Measurements from ENCODE around the gene EIPR1. TPM values are rescaled to one million over a fixed set of nuclear protein-coding genes. Genes with fewer than 3 reads are reported as not detected.

EIPR1 gene
- total RNA-seq, 4 donors from 2014 or later: 13.8 to 19.0 (median 15.3) TPM

- Histone ChIP-seq H3K4me3 (no peak overlapping the region), H3K36me3 (peaks cover 30 to 79% (median 66%) of the 10 kb centered on the region in 4 donors)
- DNase-seq (ENCODE audit: extremely low spot score): no peak
Measured at GRCh38 chr2:3423492-3424170, 46.0 kb upstream of the EIPR1 start.

GRCh38 chr2:3422161-3422779 lies 44.7 kb upstream of the EIPR1 start:
- H3K4me1 ChIP-seq: peaks cover 0 to 26% (median 22%) of the 10 kb centered on the region in 4 donors
- no peak for DNase-seq (ENCODE audit: extremely low spot score)
- TF ChIP-seq POLR2AphosphoS5 (IDR thresholded peaks at IDR 0.05): no peak
- TF ChIP-seq POLR2A (IDR thresholded peaks at IDR 0.05; ENCODE audit: low read depth): no peak
- no peak for TF ChIP-seq EP300 (IDR thresholded peaks at IDR 0.05)
- no peak for TF ChIP-seq CTCF (IDR thresholded peaks at IDR 0.05)
- no peak overlapping the region for H3K27ac ChIP-seq (replicated peaks in 1 of 4)
- H3K4me3 ChIP-seq: no peak overlapping the region
- no peaks in the 10 kb centered on the region for H3K9me3 ChIP-seq
- H3K36me3 ChIP-seq: peaks cover 36 to 79% (median 61%) of the 10 kb centered on the region in 4 donors
- intact Hi-C loops (cut with DNase I): loop anchor here (5.0 kb wide), 2 partner anchors 40 to 230 kb away; no protein-coding TSS in a partner anchor
- no peaks in the 10 kb centered on the region for H3K27me3 ChIP-seq
- WGBS: 90% methylated on average over 16 of the region's 16 CpGs

More at GRCh38 chr2:3423492-3424170, 46.0 kb upstream of the EIPR1 start:
- peaks cover 0 to 26% (median 22%) of the 10 kb centered on the region in 4 donors for H3K4me1 ChIP-seq
- no peaks in the 10 kb centered on the region for H3K27me3 ChIP-seq
- WGBS: 68% methylated on average over 19 of the region's 19 CpGs
- H3K27ac ChIP-seq (replicated peaks in 1 of 4): no peak overlapping the region
- H3K9me3 ChIP-seq: no peaks in the 10 kb centered on the region
- intact Hi-C loops (cut with DNase I): loop anchor here (5.0 kb wide), 2 partner anchors 39 to 229 kb away; no protein-coding TSS in a partner anchor
- TF ChIP-seq CTCF (IDR thresholded peaks at IDR 0.05) (peak in 2 of 3 experiments; percentile 82 to 94), POLR2A (IDR thresholded peaks at IDR 0.05; ENCODE audit: low read depth) (no peak), POLR2AphosphoS5 (IDR thresholded peaks at IDR 0.05) (peak in 1 of 2 donors; percentile 12)

- WGBS: 89% methylated on average over 19 of the region's 19 CpGs
- intact Hi-C loops (cut with DNase I): loop anchor here (5.0 kb wide), 2 partner anchors 41 to 231 kb away; no protein-coding TSS in a partner anchor
- TF ChIP-seq CTCF (IDR thresholded peaks at IDR 0.05) (no peak), POLR2AphosphoS5 (IDR thresholded peaks at IDR 0.05) (no peak), POLR2A (IDR thresholded peaks at IDR 0.05; ENCODE audit: low read depth) (no peak)
- peaks cover 0 to 26% (median 22%) of the 10 kb centered on the region in 4 donors for H3K4me1 ChIP-seq
- peaks cover 36 to 78% (median 58%) of the 10 kb centered on the region in 4 donors for H3K36me3 ChIP-seq
- no peak overlapping the region for H3K4me3 ChIP-seq
- H3K9me3 ChIP-seq: no peaks in the 10 kb centered on the region
- no peaks in the 10 kb centered on the region for H3K27me3 ChIP-seq
- H3K27ac ChIP-seq (replicated peaks in 1 of 4): peak overlapping the region in 2 of 4 donors; percentile 21 to 65
- DNase-seq (ENCODE audit: extremely low spot score): no peak
Measured at GRCh38 chr2:3421580-3421979, 44.0 kb upstream of the EIPR1 start.

- Histone ChIP-seq H3K4me1 (peaks cover 0 to 26% (median 22%) of the 10 kb centered on the region in 4 donors), H3K9me3 (no peaks in the 10 kb centered on the region), H3K36me3 (peaks cover 33 to 76% (median 52%) of the 10 kb centered on the region in 4 donors), H3K27me3 (no peaks in the 10 kb centered on the region), H3K27ac (replicated peaks in 1 of 4) (peak overlapping the region in 3 of 4 donors; percentile 40 to 65 (median 61)), H3K4me3 (peak overlapping the region in 1 of 4 donors; percentile 10)
- intact Hi-C loops (cut with DNase I): loop anchor here (5.0 kb wide), 2 partner anchors 41 to 231 kb away; no protein-coding TSS in a partner anchor
- no peak for DNase-seq (ENCODE audit: extremely low spot score)
- WGBS: 64% methylated on average over 14 of the region's 14 CpGs
- TF ChIP-seq EP300 (IDR thresholded peaks at IDR 0.05): no peak
- TF ChIP-seq POLR2AphosphoS5 (IDR thresholded peaks at IDR 0.05): peak; percentile 18 to 34
Measured at GRCh38 chr2:3420769-3421397, 43.3 kb upstream of the EIPR1 start.

Measured in esophagus muscularis mucosa (tissue), 4 donors.